HCT116 (cell line): ENCODE results near the gene COL4A1.

Source experiments
- CBX3 ChIP-seq: IDR thresholded peaks from 2 replicates; pipeline ENCODE4 v1.6.1; 2012; ENCODE audit warnings: low read depth
- EZH2 ChIP-seq: fragments of 200-600 bp; sonication (generic); IDR thresholded peaks from 2 replicates; pipeline ENCODE4 v1.6.1; 2017; ENCODE audit warnings: antibody characterized with exemption, mixed run types
- EZH2phosphoT487 ChIP-seq: fragments of 200-600 bp; IDR thresholded peaks from 2 replicates; pipeline ENCODE4 v1.6.1; 2018; ENCODE audit warnings: antibody characterized with exemption, borderline replicate concordance
- POLR2A ChIP-seq: IDR thresholded peaks from 2 replicates; pipeline ENCODE4 v1.7.0; 2011; ENCODE audit warnings: borderline replicate concordance; ENCODE audit not compliant: insufficient read depth, insufficient read length; ENCODE audit errors: extremely low read depth
- SIN3A ChIP-seq: IDR thresholded peaks from 2 replicates; pipeline ENCODE4 v1.6.1; 2012; ENCODE audit warnings: low read depth
- TF ChIP-seq, protein P1 (sequence below): IDR thresholded peaks from 2 replicates; pipeline ENCODE4 v1.6.1; 2012
- TF ChIP-seq, protein P2 (sequence below), 3 experiments: fragments of 200-600 bp in 1 of 3; sonication (generic) in 1 of 3; IDR thresholded peaks in 2 of 3; conservative IDR thresholded peaks in 1 of 3; 2 replicates each; pipeline ENCODE4 v1.5.1; 2012 to 2017; ENCODE audit warnings: low read depth in 2 of 3, low read length in 2 of 3, antibody characterized with exemption in 1 of 3, borderline replicate concordance in 1 of 3, control low read depth in 1 of 3, mild to moderate bottlenecking in 1 of 3, mixed read lengths in 1 of 3, mixed run types in 1 of 3, moderate library complexity in 1 of 3; ENCODE audit not compliant: insufficient read depth in 1 of 3
- TF ChIP-seq, protein P3 (sequence below): IDR thresholded peaks from 2 replicates; pipeline ENCODE4 v1.6.1; 2011; ENCODE audit warnings: mild to moderate bottlenecking, low read length, moderate library complexity; ENCODE audit not compliant: insufficient replicate concordance; ENCODE audit errors: extremely low read depth

DNA sequence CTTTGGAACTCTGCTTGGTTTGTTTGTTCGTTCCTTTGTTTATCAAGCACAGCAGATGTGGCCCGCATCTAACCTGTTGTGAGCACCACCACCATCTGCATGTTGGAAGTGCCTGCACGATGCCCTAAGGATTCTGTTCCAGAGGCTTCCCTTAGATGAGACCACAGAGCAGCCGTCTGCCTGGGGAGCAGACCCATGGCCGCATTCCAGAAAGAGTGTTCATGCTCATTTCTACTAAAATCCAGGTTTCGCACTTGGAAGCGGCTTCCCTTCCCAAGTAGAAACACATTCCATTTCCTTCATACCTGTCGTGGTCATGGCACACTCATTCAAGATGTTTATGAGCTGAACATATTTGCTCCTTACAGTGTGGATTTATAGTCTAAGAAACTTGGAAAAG, 27.3 kb upstream of the COL4A1 start:
- TF ChIP-seq, protein P1, sequence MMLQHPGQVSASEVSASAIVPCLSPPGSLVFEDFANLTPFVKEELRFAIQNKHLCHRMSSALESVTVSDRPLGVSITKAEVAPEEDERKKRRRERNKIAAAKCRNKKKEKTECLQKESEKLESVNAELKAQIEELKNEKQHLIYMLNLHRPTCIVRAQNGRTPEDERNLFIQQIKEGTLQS, result no peak
- TF ChIP-seq EZH2 (no peak), POLR2A (no peak), SIN3A (no peak), EZH2phosphoT487 (no peak), CBX3 (no peak)
- TF ChIP-seq, protein P2, sequence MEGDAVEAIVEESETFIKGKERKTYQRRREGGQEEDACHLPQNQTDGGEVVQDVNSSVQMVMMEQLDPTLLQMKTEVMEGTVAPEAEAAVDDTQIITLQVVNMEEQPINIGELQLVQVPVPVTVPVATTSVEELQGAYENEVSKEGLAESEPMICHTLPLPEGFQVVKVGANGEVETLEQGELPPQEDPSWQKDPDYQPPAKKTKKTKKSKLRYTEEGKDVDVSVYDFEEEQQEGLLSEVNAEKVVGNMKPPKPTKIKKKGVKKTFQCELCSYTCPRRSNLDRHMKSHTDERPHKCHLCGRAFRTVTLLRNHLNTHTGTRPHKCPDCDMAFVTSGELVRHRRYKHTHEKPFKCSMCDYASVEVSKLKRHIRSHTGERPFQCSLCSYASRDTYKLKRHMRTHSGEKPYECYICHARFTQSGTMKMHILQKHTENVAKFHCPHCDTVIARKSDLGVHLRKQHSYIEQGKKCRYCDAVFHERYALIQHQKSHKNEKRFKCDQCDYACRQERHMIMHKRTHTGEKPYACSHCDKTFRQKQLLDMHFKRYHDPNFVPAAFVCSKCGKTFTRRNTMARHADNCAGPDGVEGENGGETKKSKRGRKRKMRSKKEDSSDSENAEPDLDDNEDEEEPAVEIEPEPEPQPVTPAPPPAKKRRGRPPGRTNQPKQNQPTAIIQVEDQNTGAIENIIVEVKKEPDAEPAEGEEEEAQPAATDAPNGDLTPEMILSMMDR (IDR thresholded peaks at IDR 0.05 in 2 of 3, conservative IDR thresholded peaks at IDR 0.05 in 1 of 3; ENCODE audit: borderline replicate concordance in 1 of 3, insufficient read depth in 1 of 3, low read depth in 2 of 3, low read length in 2 of 3), result no peak
- TF ChIP-seq, protein P3, sequence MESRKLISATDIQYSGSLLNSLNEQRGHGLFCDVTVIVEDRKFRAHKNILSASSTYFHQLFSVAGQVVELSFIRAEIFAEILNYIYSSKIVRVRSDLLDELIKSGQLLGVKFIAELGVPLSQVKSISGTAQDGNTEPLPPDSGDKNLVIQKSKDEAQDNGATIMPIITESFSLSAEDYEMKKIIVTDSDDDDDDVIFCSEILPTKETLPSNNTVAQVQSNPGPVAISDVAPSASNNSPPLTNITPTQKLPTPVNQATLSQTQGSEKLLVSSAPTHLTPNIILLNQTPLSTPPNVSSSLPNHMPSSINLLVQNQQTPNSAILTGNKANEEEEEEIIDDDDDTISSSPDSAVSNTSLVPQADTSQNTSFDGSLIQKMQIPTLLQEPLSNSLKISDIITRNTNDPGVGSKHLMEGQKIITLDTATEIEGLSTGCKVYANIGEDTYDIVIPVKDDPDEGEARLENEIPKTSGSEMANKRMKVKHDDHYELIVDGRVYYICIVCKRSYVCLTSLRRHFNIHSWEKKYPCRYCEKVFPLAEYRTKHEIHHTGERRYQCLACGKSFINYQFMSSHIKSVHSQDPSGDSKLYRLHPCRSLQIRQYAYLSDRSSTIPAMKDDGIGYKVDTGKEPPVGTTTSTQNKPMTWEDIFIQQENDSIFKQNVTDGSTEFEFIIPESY, result no peak
